GM18861 (cell line): ENCODE measurements around the gene PDE6A.

Source experiments
- ATAC-seq: cut with Tn5 transposase; IDR thresholded peaks from one replicate; pipeline ENCODE4 v1.9.1; 2021; ENCODE audit not compliant: unreplicated experiment

Gene PDE6A

DNA sequence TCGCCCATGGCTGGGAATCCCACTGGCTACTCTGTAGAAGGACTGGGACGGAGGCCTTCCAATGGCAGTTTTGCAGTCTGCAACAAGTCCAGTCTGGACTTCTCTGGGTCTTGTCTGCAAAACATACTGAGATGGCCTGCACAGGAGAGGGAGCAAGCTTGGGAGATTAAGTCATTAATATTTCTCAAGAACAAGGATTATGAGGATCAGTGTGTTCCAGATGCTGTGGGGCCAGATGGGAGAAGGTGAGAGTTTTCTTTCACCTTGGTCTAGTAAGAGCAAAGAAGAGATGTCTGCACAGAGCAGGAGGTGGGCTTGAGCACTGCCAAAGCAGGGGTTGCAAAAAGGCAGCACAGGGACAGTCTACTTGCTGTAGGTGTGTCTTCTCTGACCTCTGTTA lies at the start of gene PDE6A:
Gene PDE6A (minus strand): TSS at position 128 of the 400 bp plus-strand sequence. CDS start 120 bp downstream, at position 8.
- ATAC-seq = no peak

DNA sequence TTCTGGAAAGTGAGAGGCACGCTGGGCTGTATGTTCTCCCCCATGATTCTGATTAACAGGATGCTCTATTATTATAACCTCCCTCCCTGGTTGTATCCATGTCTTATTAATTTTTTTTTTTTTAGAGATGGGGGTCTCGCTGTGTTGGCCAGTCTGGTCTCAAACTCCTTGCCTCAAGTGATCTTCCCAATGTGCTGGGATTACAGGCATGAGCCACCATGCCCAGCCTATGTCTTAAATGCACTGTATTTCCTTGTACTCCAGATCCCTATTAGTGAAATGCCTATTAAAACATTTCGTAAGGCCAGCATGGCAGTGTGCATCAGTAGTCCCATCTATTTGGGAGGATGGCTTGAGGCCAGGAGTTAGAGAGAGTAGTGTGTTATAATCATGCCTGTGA lies 48.9 kb upstream of the PDE6A start:
- no peak for ATAC-seq

DNA sequence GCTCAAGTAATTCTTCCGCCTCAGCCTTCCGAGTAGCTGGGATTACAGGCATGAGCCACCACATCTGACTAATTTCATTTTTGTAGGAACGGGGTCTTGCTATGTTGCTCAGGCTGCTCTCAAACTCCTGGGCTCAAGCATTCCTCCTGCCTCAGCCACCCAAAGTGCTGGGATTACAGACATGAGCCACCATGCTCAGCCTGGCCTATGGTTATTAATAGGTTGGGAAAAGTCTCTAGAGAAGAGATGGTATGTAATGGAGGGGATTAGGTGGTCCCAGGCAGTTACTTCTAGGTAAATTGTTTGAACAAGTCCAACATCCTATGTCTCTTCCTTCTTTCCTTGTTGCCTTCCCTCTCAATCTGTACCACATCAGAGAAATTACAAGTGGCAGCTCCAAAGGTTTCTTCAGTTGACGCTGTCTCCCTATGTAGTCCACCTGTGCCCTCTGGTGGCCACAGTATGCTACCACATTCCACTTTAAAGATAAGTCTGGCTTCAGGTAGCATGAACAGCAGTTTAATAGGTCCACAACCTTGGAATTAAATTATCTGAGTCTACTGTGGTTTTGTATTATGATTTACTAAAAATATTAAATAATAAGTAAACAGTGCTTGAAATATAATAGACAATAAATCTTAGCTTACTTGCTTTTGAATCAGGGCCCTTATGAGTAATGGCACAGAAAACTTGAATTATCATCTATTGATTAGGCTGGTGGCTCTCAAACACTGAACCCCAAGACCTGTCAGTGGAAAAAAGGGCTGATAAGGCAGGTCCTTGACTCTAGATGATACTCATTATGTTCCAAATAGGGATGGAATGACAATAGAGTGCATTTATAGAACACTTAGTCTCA lies 46.2 kb upstream of the PDE6A start:
- peak; percentile 80 for ATAC-seq

DNA sequence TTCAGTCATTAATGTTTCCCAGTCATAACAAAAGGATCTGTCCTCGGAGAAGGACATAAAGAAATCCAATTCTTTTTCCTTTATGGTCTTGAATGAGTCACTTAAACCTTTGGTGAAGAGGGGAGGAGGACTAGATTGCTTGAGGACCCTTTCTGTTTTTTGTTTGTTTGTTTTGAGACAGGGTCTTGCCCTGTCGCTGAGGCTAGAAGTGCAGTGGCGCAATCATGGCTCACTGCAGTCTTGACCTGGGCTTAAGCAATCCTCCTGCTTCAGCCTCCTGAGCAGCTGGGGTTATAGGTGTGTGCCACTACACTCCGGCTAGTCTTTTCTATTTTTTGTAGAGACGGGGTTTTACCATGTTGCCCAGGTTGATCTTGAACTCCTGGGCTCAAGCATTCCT lies 43.5 kb upstream of the PDE6A start:
- ATAC-seq = no peak

DNA sequence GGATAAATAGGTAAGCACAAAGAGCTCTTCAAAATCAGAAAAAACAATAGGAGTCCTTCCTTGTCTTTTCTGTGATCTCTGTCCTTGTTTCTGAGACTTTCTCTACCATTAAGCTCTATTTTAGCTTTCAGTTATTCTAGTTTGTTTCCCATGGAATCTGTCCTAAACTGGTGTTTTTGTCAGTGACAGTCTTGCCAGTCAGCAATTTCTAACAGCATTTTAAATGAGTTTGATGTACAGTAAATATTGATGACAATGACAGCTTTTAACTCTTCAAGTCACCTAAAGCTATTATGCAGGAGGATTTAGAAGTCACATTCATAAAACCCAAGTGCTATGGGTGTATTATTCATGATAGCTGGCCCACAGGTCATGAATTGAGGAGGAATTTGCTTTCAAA lies 37.9 kb upstream of the PDE6A start:
- no peak for ATAC-seq

DNA sequence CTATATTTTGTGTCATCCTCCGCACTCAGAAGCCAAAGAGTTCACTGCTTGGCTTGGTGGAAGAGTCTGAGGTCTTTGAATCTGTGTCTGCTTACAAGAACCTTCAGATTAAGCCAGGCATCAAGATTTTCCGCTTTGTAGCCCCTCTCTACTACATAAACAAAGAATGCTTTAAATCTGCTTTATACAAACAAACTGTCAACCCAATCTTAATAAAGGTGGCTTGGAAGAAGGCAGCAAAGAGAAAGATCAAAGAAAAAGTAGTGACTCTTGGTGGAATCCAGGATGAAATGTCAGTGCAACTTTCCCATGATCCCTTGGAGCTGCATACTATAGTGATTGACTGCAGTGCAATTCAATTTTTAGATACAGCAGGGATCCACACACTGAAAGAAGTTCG lies 36.6 kb upstream of the PDE6A start:
- ATAC-seq = no peak

DNA sequence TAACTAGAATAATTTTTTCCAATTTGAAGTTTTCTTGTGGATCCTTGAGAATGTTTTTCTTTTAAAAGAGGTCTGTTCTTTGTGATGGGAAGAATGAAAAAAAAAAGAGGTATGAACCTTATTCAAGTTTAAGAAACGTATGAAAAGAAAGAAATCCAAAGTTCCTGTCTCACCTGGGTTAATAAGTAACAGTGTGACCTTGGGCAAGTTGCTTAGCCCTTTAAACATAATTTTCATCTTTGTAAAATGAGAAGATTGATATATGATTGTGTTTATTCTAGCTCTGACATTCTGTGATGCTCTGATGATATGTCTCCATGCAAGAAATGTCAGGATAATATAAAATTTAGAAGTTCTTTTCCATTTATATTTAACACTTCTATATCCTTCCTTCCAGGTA lies 35.3 kb upstream of the PDE6A start:
- no peak for ATAC-seq

DNA sequence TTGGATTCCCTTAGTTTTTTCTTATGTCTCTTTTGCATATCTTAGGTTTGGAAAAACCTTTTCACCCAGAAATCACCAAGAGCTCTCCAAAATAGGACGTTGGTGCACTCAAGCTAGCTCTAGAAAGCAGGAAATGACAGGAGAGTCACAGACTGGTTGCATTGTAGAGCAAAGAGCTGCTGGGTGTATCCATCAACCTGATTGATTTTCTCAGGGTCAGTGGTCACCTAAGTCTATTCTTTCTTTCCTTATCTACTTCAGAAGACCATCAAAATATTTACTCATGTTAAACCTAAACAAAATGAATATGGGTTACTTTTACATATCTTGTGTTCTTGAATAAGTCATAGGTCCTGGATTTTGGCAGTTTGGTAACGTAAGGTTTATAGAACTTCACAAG lies 30.8 kb upstream of the PDE6A start:
- no peak for ATAC-seq

DNA sequence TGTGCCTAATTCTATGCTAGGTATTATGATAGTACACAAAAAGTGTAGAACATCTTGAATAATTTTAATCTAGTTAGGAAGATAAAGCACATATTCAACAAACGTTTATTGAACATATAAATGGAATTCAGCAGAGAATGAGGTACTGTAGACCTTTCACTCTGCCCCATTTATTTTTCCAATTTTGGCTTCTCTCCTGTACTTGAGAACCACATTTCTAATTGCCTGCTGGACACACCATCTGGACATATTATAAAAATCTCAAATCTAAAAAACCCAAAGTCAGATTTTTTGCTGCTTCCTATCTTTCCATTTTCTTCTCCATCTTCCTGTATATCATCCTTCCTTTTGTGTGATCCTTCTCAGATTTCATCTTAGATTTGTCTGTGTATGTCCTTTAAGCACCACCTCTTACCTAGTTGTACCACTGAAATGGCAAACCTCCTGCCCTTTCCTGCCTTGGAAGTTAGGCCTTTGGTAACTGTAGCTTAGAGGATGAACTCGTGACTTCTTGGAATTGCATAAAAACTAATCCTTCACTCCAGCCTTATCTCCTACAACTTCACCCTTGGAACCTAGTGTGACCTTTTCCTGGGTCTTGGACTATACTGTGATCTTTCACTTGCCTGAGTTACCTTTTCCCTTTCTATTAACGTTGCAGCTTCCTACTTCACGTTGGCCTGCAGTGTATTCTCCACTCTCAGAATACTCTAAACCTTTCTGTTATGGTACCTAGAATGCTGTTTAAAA lies 24.8 kb upstream of the PDE6A start:
- ATAC-seq = no peak

DNA sequence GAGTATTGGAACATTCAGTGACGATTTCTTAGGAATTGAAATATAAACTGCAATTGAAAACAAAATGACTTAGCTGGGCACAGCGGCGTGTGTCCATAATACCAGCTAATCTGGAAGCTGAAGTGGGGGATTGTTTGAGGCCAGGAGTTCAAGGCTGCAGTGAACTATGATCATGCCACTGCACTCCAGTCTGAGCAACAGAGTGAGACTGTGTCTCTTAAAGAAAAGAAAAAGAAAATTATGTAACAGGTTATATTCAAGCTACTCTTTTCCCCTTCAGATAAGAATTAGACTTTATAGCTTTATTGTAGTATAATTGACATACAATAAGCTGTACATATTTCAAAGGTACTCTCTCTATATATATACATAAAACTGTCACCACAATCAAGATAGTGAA lies 22.4 kb upstream of the PDE6A start:
- no peak for ATAC-seq

DNA sequence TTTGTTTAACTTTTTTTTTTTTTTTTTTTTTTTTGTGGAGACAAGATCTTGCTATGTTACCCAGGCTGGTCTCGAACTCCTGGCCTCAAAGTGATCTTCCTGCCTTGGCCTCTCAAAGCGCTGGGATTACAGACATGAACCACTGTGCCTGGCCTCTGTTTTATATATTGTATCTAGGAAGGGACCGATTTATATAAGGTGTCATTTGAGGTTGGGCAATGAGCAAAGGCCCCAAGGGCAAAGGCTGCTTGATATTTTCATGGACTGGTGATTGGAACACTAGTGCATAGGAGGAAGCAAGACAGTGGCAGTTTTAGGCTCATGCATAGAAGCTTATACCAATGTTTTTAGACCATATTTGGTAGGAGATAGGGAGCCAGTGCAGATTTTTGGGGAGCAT lies 19.1 kb upstream of the PDE6A start:
- ATAC-seq = no peak

DNA sequence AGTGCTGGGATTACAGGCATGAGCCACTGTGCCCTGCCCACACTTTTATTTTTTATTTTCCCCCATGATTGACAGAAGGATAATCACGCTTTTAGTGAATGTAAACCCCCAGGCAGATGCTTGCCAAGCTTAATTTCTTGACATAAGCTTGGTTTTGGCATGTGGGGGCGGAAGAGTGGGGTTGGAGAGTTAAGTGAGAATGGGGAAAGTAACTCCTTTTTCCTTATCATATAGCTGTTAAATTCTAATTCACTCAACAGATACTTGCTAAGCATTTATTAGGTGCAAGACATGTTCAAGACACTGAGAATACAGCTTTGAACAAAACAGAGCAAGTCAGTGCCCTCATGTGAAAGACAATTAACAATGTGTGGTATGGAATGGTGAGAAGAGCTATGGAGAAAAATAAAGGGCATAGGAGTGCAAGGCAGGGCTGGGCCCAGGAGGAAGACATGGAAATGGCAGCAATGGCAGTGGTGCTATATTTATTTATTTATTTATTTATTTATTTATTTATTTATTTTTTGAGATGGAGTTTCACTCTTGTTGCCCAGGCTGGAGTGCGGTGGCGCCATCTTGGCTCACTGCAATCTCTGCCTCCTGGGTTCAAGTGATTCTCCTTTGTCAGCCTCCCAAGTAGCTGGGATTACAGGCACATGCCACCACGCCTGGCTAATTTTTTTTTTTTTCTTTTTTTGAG lies 18.2 kb upstream of the PDE6A start:
- no peak for ATAC-seq

DNA sequence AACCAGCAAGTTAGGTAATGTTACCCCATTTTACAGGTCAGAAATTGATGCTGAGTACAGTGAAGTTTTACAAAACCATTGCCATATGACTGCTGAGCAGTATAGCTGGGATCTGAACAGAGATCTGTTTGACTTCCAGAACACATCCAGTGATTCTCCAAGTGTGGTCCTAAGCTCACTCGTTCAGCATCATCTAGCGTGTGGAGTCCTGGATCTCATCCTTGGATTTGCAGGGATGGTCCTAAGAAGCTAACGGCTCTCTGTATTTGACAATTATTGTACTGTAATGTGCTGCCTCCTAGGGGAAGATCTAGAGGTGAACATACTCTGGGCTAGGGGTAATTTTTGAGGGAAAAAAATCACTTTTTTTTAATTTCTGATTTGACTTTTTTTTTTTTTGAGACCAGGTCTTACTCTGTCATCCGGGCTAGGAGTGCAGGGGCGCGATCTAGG lies 17.4 kb upstream of the PDE6A start:
- ATAC-seq = no peak

DNA sequence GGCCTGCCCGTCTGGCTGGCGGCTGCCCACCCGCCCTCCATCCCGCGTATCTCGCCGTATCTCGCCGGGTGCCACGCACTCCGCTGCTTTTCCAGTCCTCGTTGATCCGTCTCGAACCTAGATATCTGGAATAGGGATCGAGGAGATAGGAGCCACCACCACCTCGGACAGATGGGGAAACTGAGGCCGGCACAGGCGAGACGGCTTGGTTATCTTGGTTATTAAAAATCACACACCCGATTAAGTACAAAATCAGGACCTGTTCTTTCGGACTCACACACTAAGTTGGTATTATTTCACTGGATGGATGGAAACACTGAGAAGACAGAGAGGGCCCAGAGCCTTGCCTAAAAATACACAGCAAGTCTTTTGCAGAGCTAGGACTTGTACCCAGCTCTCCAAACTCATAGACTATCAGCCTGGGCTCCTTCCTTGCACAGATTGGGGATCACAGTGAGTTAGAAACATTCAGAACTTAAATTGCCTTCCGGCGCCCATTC lies 16.6 kb upstream of the PDE6A start:
- ATAC-seq = no peak

DNA sequence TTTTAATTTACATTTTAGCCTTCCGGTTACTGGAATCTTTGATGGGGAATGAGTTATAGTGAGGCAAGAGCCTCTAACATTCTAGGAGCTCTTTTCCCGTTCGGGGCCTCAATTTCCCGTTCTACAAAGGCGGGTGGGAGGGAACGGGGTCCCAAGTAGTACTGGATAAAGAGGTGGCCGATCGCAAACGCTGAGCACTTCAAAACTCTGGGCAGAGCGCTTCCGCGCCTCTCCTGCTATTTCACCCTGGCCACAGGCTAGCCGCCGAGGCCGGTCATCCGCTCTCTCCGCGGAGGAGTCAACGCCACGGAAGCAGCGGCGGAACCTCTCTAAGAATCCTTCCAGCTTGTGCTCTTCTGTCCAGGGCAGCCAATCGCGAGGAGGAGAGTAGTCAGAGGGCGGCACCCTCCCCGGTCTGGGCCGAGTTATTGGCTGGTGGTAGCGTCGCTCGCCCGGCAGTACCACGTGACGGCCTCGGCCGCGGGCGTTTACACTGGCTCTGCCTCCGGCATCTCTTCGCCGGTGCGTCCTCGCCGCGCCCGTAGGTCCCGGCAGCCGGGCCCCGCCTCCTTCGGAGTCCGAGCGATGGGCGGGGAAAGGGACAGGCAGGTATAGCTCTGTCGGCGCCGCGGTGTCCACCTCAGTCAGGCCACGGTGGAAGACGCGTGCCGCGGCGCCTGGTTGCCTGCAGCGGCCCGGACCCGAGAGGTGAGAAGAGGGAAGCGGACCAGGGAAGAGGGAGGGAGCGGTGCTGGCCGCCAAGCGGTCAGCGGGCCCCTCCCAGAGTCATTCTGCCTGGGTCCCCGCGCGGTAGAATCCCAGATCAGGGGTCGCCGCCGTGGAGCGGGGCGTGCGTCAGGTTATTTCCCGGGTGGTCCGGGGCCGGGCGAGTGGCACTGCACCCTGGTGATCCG lies 15.9 kb upstream of the PDE6A start, which contains the start of gene SLC26A2:
Gene SLC26A2 (plus strand): TSS at position 487 of the 914 bp plus-strand sequence. CDS start 16,895 bp downstream, outside the sequence.
- ATAC-seq = peak; percentile 92

DNA sequence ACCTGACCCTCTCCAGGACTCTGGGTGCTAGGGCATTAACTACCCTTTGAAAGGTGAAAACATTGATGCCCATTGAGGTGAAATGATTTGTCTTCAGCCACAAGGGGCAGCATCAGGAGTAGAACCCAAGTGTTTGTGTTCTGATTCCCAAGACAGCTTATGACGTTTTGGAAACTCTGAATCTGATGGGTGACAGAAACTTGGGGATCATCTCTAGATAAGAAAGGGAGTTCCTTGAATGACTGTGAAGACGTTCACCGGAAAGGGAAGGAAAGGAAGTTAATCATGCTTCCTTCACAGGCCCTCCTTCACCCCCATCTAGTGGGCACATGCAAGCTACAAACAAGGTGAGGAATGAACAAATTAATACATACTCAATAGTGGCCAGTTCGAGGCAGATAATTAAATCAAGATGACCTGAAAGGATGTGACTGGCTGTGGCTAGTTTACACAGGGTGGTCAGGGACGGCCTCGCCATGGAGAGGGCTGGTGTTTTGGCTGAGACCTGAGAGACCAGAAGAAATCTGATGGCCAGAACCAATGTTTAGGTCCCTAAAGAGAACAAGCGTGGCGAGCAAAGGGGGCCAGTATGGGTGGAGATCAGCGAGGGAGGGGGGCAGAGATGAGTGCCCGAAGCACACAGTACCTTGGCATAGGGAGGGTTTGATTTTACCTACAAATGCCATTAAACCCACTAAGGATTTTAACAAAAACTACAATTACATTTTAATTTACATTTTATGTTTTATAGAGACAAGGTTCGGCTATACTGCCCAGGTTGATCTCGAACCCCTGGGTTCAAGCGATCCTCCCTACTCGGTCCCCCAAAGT lies 15.0 kb upstream of the PDE6A start:
- peak; percentile 23 for ATAC-seq

DNA sequence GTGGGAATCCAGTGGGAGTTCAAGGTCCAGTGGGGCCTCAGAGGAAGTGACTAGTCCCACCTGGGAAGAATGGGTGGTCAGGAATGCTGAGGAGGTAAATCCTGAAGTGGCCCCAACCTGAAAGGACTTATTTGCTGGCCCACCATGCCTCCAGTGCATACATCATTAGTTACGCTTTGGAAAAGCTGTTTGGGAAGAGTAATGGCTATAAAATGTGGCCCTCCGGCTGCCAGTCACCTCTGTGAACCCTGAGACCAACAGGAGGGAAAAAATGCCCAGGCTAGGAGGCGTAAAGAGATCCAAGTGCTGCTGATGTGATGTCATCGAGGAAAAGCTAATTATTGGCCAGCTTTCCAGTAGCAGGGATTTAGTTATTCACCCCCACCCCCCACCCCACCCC lies 13.3 kb upstream of the PDE6A start:
- ATAC-seq = no peak

DNA sequence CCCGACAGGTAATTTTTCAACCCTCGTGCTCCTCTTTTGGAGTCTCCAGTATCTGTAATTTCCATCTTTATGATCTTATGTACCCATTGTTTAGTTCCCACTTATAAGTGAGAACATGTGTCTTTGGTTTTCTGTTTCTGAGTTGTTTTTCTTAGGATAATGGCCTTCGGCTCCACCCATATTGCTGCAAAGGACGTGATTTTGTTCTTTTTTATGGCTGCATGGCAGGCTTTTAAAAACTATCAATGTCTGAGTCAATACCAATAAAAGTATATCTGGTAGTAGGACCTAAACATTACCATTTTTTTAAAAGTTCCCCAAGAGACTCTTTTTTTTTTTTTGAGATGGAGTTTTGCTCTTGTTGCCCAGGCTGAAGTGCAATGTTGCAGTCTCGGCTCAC lies 12.1 kb upstream of the PDE6A start:
- ATAC-seq = no peak

DNA sequence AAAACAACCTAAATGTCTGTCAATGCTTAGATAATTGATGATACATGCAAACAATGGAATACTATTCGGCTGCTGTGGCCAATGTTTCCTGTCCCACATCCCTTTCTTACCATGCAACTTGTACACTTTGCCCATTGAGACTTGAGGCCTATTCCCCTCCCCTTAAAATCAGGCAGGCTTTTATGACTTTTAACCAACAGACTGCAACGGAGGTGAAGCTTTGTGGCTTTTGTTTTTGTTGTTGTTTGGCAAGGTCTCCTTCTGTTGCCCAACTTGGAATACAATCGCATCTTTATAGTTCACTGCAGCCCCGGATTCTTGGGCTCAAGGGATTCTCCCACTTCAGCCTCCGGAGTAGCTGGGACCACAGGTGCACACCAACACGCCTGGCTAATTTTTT lies 10.2 kb upstream of the PDE6A start:
- ATAC-seq = no peak
